Measurements from ENCODE around the gene ANXA5.

DNA sequence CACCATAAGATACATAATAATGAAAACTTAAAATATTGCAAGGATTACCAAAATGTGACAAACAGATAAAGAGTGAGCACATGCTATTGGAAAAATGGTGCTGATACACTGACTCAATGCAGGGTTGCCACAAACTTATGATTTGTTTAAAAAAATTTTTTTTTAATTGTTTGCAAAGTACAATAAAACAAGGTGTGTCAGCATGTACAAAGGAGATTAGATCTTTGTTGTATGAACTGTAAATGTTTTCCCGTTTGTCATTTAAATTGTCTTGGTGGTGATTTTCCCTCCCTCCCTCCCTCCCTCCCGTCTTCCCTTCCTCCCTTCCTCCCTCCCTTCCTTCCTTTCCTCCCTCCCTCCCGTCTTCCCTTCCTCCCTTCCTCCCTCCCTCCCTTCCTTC, 31.4 kb downstream of the ANXA5 start:
- TF ChIP-seq, protein P1, sequence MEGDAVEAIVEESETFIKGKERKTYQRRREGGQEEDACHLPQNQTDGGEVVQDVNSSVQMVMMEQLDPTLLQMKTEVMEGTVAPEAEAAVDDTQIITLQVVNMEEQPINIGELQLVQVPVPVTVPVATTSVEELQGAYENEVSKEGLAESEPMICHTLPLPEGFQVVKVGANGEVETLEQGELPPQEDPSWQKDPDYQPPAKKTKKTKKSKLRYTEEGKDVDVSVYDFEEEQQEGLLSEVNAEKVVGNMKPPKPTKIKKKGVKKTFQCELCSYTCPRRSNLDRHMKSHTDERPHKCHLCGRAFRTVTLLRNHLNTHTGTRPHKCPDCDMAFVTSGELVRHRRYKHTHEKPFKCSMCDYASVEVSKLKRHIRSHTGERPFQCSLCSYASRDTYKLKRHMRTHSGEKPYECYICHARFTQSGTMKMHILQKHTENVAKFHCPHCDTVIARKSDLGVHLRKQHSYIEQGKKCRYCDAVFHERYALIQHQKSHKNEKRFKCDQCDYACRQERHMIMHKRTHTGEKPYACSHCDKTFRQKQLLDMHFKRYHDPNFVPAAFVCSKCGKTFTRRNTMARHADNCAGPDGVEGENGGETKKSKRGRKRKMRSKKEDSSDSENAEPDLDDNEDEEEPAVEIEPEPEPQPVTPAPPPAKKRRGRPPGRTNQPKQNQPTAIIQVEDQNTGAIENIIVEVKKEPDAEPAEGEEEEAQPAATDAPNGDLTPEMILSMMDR (IDR thresholded peaks at IDR 0.05) = no peak
- TF ChIP-seq POLR2A (IDR thresholded peaks at IDR 0.05) (no peak), POLR2AphosphoS5 (IDR thresholded peaks at IDR 0.05) (no peak)
